Bronchial epithelial cell (primary cell): Measurements from ENCODE around the gene LCE3B. TPM values are rescaled to one million over a fixed set of nuclear protein-coding genes. Genes with fewer than 3 reads are reported as not detected.
"Not testable (repeated sequence)": the region's sequence is repeated elsewhere in the genome, so short reads cannot be mapped to it uniquely, and the experiment has no call there.

ENCODE experiments used
- DNase-seq: peaks from one replicate; pipeline ENCODE4 v3.0.0-alpha.2; 2010; ENCODE audit warnings: low read depth
- FAIRE-seq: peaks from 2 replicates; lab custom pipeline; 2011; peaks lifted over from hg19 to GRCh38; lab: Jason Lieb, UNC
- H3K27me3 ChIP-seq: 2 replicates; pipeline ENCODE4 v1.5.1; 2011; ENCODE audit warnings: low read length; ENCODE audit not compliant: control insufficient read depth, insufficient read depth
- H3K36me3 ChIP-seq: 2 replicates; pipeline ENCODE4 v1.5.1; 2011; ENCODE audit warnings: low read length; ENCODE audit not compliant: control insufficient read depth, insufficient read depth
- H3K4me3 ChIP-seq: 2 replicates; pipeline ENCODE4 v1.5.1; 2011; ENCODE audit warnings: mild to moderate bottlenecking, low read depth, low read length, control low read depth
- total RNA-seq: library from RNA; depleted of rRNA; stranded (reverse); fragments of >200 nt; gene quantifications from 2 replicates; pipeline ENCODE4 v1.2.1, GENCODE V29; 2014
- TF ChIP-seq, protein P1 (sequence below): IDR thresholded peaks from 2 replicates; pipeline ENCODE4 v1.5.1; 2011; ENCODE audit warnings: mild to moderate bottlenecking, moderate library complexity, low read length, control low read depth, inconsistent platforms; ENCODE audit not compliant: insufficient read depth, severe bottlenecking

LCE3B gene
- total RNA-seq: not detected in 2 replicates

DNA sequence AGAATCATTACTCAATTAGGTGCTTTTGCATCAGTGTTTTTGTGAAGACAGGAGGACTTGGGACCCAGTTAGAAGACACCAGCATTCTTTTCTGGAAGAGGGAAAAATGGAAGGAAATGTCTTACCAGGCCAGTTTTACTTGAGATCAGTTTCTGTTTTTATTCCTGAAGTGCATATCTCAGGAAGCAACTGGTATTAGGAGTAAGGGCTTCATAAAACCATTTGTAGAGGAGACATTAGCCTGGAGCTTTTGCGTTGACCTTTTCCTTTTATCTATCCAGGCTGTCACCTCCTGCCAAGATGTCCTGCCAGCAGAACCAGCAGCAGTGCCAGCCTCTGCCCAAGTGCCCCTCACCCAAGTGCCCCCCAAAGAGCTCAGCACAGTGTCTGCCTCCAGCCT lies at the start of gene LCE3B:
Gene LCE3B, plus strand, starts transcription at position 301 of the 400 bp plus-strand sequence. Its CDS starts 0 bp downstream, at position 301.
- Histone ChIP-seq H3K4me3 (no peak within 1 kb of the TSS), H3K36me3 (no peaks in the 10 kb centered on the region), H3K27me3 (no peaks in the 10 kb centered on the region)
- DNase-seq: no peak
- TF ChIP-seq, protein P1, sequence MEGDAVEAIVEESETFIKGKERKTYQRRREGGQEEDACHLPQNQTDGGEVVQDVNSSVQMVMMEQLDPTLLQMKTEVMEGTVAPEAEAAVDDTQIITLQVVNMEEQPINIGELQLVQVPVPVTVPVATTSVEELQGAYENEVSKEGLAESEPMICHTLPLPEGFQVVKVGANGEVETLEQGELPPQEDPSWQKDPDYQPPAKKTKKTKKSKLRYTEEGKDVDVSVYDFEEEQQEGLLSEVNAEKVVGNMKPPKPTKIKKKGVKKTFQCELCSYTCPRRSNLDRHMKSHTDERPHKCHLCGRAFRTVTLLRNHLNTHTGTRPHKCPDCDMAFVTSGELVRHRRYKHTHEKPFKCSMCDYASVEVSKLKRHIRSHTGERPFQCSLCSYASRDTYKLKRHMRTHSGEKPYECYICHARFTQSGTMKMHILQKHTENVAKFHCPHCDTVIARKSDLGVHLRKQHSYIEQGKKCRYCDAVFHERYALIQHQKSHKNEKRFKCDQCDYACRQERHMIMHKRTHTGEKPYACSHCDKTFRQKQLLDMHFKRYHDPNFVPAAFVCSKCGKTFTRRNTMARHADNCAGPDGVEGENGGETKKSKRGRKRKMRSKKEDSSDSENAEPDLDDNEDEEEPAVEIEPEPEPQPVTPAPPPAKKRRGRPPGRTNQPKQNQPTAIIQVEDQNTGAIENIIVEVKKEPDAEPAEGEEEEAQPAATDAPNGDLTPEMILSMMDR: no peak
- FAIRE-seq: no peak

DNA sequence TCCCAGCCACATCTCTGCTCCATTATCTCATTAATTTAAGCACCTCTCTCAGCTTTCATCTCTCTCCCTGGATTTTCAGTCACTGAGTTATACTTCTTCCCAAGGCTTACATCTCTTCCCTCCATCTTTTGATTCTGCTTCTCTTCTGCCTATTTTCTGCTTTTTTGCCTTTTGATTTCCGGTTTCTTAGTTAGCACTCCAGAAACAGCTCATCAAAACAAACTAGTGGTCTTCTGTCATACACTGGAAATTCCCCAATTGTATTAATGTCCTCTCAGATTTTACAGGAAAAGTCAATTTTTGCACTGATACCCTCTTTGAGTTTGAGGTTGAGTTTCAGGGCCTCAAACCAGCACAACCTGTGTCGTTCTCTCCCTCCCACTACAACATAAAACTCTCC lies 48.5 kb upstream of the LCE3B start:
- TF ChIP-seq, protein P1: no peak
- no peaks in the 10 kb centered on the region for H3K27me3 ChIP-seq
- DNase-seq (no peak), FAIRE-seq (no peak)
- no peak overlapping the region for H3K4me3 ChIP-seq
- H3K36me3 ChIP-seq: no peaks in the 10 kb centered on the region

DNA sequence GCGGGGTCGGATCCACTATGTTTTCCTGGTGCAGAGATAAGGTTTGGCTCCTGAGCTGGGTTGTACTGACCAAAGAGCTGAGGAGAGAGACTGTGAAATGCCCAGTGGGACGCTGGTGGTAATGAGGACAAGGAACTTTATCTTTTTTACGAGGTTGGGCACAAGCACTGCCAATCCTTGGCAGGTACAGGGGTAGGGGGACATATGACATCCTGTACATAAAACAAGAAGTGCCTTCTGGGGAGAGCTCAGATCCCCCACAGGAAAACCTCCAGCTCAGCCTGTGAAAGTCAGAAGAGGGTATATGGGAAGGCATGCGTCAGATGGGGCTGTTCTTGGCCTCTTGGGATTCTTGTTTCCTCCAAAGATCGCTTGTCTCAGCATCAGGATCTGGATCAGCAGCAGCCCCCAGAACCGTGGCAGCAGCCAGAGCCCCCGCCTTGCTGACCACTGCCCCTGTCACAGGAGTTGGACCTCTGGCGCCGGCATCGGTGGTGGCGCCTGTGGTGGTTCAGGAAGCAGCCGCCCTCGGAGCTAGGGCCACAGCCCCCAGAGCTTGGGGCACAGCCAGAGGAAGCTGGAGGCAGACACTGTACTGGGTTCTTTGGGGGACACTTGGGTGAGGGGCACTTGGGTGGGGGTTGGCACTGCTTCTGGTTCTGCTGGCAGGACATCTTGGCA lies 47.9 kb upstream of the LCE3B start:
- no peak overlapping the region for H3K4me3 ChIP-seq
- TF ChIP-seq, protein P1: no peak
- no peak for DNase-seq
- FAIRE-seq: no peak
- no peaks in the 10 kb centered on the region for H3K27me3 ChIP-seq
- no peaks in the 10 kb centered on the region for H3K36me3 ChIP-seq

DNA sequence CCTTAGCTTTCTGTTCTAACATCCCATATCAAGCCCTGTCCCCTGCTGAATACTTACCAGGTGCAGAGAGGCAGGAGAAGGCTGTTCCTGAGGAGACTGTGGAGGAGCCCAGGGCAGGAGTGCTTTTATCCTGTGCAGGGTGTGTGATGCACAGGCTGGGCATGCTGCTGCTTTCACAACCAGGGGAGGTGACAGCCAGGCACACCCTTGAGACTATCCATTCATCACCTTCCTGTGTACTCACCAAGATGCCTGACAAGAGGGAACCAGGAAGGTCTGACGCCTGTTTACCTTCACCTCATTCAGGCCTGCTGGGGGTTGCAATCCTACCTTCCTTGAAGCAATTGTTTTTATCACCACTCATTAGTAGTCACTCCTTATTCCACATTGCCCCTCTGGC lies 46.9 kb upstream of the LCE3B start, which contains the start of gene LCE3E:
Gene LCE3E, minus strand, starts transcription at position 100 of the 400 bp plus-strand sequence. CDS start 572 bp downstream, outside the sequence.
- DNase-seq (peak; percentile 99), FAIRE-seq (peak; percentile 96)
- Histone ChIP-seq H3K4me3 (no peak within 1 kb of the TSS), H3K36me3 (no peaks in the 10 kb centered on the region), H3K27me3 (no peaks in the 10 kb centered on the region)
- TF ChIP-seq, protein P1: no peak

DNA sequence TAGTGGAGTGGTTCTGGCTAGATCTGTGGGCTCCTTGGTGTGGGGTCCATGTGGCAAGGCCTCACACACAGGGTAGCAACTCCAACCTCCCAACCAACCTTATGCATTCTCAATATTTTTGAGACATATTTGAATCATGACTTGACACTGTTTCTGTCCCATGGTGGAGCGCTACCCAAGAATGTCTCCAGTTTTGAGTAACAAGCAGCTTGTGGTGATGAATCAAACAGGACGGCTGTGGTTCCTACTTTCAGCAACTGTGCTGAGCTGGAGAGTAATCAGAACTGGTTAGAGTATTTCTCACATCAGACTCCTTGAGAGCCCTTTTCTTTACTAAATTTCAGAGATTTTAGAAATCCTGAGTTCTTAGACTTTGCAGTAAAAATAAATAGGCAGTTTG lies 36.4 kb upstream of the LCE3B start:
- FAIRE-seq (no peak), DNase-seq (peak; percentile 27)
- TF ChIP-seq, protein P1: no peak
- H3K27me3 ChIP-seq: no peaks in the 10 kb centered on the region
- H3K36me3 ChIP-seq: no peaks in the 10 kb centered on the region
- no peak overlapping the region for H3K4me3 ChIP-seq

DNA sequence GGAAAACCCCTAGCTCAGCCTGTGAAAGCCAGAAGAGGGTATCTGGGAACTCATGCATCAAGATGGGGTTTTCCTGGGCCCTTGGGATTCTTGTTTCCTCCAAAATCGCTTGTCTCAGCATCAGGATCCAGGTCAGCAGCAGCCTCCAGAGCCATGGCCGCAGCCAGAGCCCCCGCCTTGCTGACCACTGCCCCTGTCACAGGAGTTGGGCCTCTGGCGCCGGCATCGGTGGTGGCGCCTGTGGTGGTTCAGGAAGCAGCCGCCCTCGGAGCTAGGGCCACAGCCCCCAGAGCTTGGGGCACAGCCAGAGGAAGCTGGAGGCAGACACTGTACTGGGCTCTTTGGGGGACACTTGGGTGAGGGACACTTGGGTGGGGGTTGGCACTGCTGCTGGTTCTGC lies 34.1 kb upstream of the LCE3B start:
- not testable (repeated sequence) for H3K27me3 ChIP-seq, H3K4me3 ChIP-seq, DNase-seq, FAIRE-seq, H3K36me3 ChIP-seq
